Lung (tissue), 12 donors: ENCODE data around the gene WDR45B. TPM values are rescaled to one million over a fixed set of nuclear protein-coding genes. Genes with fewer than 3 reads are reported as not detected.

ENCODE experiments used
- ATAC-seq: fragments of 200-7000 bp; cut with Tn5 transposase; one replicate; pipeline ENCODE4 v1.9.1; 2020; ENCODE audit warnings: moderate number of reproducible peaks; ENCODE audit not compliant: insufficient read depth, low FRiP score
- DNase-seq, 3 donors: peaks; one replicate each; pipeline ENCODE4 v3.0.0-alpha.2; 2013 to 2017
- H3K27ac ChIP-seq, 2 donors: one replicate each; pipeline ENCODE4 v1.5.1; 2013; ENCODE audit warnings: mild to moderate bottlenecking in 2 of 2, moderate library complexity in 2 of 2, control low read depth in 1 of 2, inconsistent platforms in 1 of 2, low read depth in 1 of 2, low read length in 1 of 2
- H3K27me3 ChIP-seq, 3 donors: one replicate each; pipeline ENCODE4 v1.5.1; 2013; ENCODE audit warnings: low read length in 2 of 3; ENCODE audit not compliant: control insufficient read depth in 3 of 3, insufficient read depth in 3 of 3
- H3K36me3 ChIP-seq, 4 donors: one replicate each; pipeline ENCODE4 v1.5.1; 2013; ENCODE audit warnings: low read length in 4 of 4, mild to moderate bottlenecking in 1 of 4, moderate library complexity in 1 of 4; ENCODE audit not compliant: control insufficient read depth in 4 of 4, insufficient read depth in 4 of 4
- H3K4me1 ChIP-seq, 5 donors: one replicate each; pipeline ENCODE4 v1.5.1; 2013; ENCODE audit warnings: low read length in 5 of 5, mild to moderate bottlenecking in 2 of 5, moderate library complexity in 1 of 5; ENCODE audit not compliant: control insufficient read depth in 5 of 5, insufficient read depth in 5 of 5
- H3K4me3 ChIP-seq: one replicate; pipeline ENCODE4 v1.5.1; 2013; ENCODE audit warnings: mild to moderate bottlenecking, control low read depth, moderate library complexity
- H3K9ac ChIP-seq, 2 donors: one replicate each; pipeline ENCODE4 v1.5.1; 2013; ENCODE audit warnings: low read length in 2 of 2, control low read depth in 1 of 2; ENCODE audit not compliant: insufficient read depth in 1 of 2
- H3K9me3 ChIP-seq, 4 donors: one replicate each; pipeline ENCODE4 v1.5.1; 2013; ENCODE audit warnings: low read length in 3 of 4, mild to moderate bottlenecking in 1 of 4, moderate library complexity in 1 of 4; ENCODE audit not compliant: control insufficient read depth in 4 of 4, insufficient read depth in 3 of 4
- CTCF ChIP-seq: IDR thresholded peaks from 2 replicates; pipeline ENCODE4 v1.5.1; 2012; ENCODE audit warnings: mild to moderate bottlenecking; ENCODE audit errors: control extremely low read depth, extremely low read depth
- WGBS, 2 donors: extraction: QIAGEN DNeasy Blood & Tissue Kit; methylation state at CpG; one replicate each; pipeline ENCODE4 v1.1.7; 2013; 5-methylcytosine and 5-hydroxymethylcytosine counted together
- polyA plus RNA-seq, 2 donors: library from polyadenylated mRNA; stranded (reverse); fragments of 200-250 nt; gene quantifications; one replicate each; pipeline ENCODE4 v1.2.1, GENCODE V29; 2013
- total RNA-seq, 2 donors: library from RNA; depleted of rRNA in 1 of 2; stranded (reverse); fragments of >200 nt in 1 of 2; gene quantifications; one replicate each; pipeline ENCODE4 v1.2.1, GENCODE V29; 2014 to 2021
- donor health status: control.
- donor health status: control.
- donor health status: Bipolar disorder and iron deficiency.
- donor health status: healthy.
- donor health status: DM: yes; HTN: yes; CAD: no.

WDR45B gene
- total and polyA plus RNA-seq, 4 donors = 39.6 to 92.8 (median 65.0) TPM

GRCh38 chr17:82686366-82687324 lies 38.4 kb upstream of the WDR45B start:
- Histone ChIP-seq H3K9me3 (no peaks in the 10 kb centered on the region), H3K4me1 (peaks cover 0 to 2% (median 0%) of the 10 kb centered on the region in 5 donors), H3K27me3 (no peaks in the 10 kb centered on the region), H3K27ac (no peak overlapping the region), H3K4me3 (no peak overlapping the region), H3K9ac (no peak overlapping the region), H3K36me3 (peaks cover 0 to 4% (median 0%) of the 10 kb centered on the region in 4 donors)
- no peak for TF ChIP-seq CTCF
- DNase-seq = no peak
- no peak for ATAC-seq
- 94 to 96% methylated on average over 19 of the region's 19 CpGs for WGBS, 2 donors

- no peaks in the 10 kb centered on the region for H3K27me3 ChIP-seq
- no peaks in the 10 kb centered on the region for H3K36me3 ChIP-seq
- H3K9me3 ChIP-seq = peaks cover 0 to 5% (median under 1%) of the 10 kb centered on the region in 4 donors
- H3K4me1 ChIP-seq = peaks cover 0 to 2% (median 0%) of the 10 kb centered on the region in 5 donors
- no peak for TF ChIP-seq CTCF
- ATAC-seq = no peak
- no peak for DNase-seq
- H3K9ac ChIP-seq = no peak overlapping the region
- no peak overlapping the region for H3K4me3 ChIP-seq
- H3K27ac ChIP-seq = no peak overlapping the region
- 95% methylated on average over 12 of the region's 12 CpGs for WGBS, 2 donors
Observed at GRCh38 chr17:82685291-82685690, 37.0 kb upstream of the WDR45B start.

GRCh38 chr17:82684228-82684841 lies 36.1 kb upstream of the WDR45B start:
- ATAC-seq (no peak), DNase-seq (no peak)
- Histone ChIP-seq H3K9ac (no peak overlapping the region), H3K4me3 (no peak overlapping the region), H3K36me3 (no peaks in the 10 kb centered on the region), H3K9me3 (peaks cover 0 to 5% (median under 1%) of the 10 kb centered on the region in 4 donors), H3K27me3 (no peaks in the 10 kb centered on the region), H3K27ac (no peak overlapping the region), H3K4me1 (peaks cover 0 to 2% (median 0%) of the 10 kb centered on the region in 5 donors)
- TF ChIP-seq CTCF = no peak
- 81 to 89% methylated on average over 13 of the region's 13 CpGs for WGBS, 2 donors
